ENCODE data around the gene ZSCAN5A. TPM values are rescaled to one million over a fixed set of nuclear protein-coding genes. Genes with fewer than 3 reads are reported as not detected.

The ZSCAN5A gene
- total RNA-seq, 1 experiment from 2014 or later: 10.4 TPM

- TF ChIP-seq TCF7 (CRISPR knock-in tag; IDR thresholded peaks at IDR 0.05; ENCODE audit: low read depth) (no peak), FOXK1 (CRISPR knock-in tag; IDR thresholded peaks at IDR 0.05) (peak; percentile 44; the same call in 1 of the 2 replicates), TP53 (CRISPR knock-in tag; IDR thresholded peaks at IDR 0.05) (no peak), ZNF138 (CRISPR knock-in tag; conservative IDR thresholded peaks at IDR 0.05) (no peak), PRDM15 (CRISPR knock-in tag; IDR thresholded peaks at IDR 0.05) (no peak), STAT6 (CRISPR knock-in tag; conservative IDR thresholded peaks at IDR 0.05; ENCODE audit: low read depth) (no peak), JAZF1 (CRISPR knock-in tag; IDR thresholded peaks at IDR 0.05) (no peak), PREB (CRISPR knock-in tag; IDR thresholded peaks at IDR 0.05; ENCODE audit: borderline replicate concordance) (no peak), IRF2 (CRISPR knock-in tag; IDR thresholded peaks at IDR 0.05; ENCODE audit: borderline replicate concordance, low read depth) (no peak), AFF4 (CRISPR knock-in tag; IDR thresholded peaks at IDR 0.05; ENCODE audit: borderline replicate concordance) (no peak), ZSCAN18 (CRISPR knock-in tag; IDR thresholded peaks at IDR 0.05) (no peak), NFE2L1 (CRISPR knock-in tag; IDR thresholded peaks at IDR 0.05) (no peak), ZBTB21 (CRISPR knock-in tag; IDR thresholded peaks at IDR 0.05; ENCODE audit: borderline replicate concordance) (no peak)
- TF ChIP-seq, protein P1, sequence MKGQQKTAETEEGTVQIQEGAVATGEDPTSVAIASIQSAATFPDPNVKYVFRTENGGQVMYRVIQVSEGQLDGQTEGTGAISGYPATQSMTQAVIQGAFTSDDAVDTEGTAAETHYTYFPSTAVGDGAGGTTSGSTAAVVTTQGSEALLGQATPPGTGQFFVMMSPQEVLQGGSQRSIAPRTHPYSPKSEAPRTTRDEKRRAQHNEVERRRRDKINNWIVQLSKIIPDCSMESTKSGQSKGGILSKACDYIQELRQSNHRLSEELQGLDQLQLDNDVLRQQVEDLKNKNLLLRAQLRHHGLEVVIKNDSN (CRISPR knock-in tag; IDR thresholded peaks at IDR 0.05): no peak
Measured at GRCh38 chr19:56314381-56315076, at the start of gene ZSCAN5A (continued).

Measured in WTC11 (cell line).